Esophagus muscularis mucosa (tissue), 3 donors: ENCODE results near the gene CD6.

Experiments
- EP300 ChIP-seq: sonication (generic); formaldehyde crosslinking; IDR thresholded peaks from one replicate; pipeline ENCODE4 v1.6.1; 2017; ENCODE audit warnings: antibody characterized with exemption
- TF ChIP-seq, protein P1 (sequence below), 3 experiments: fragments of 200-600 bp in 2 of 3; fragments of 450-650 bp in 1 of 3; sonication (generic) in 2 of 3; IDR thresholded peaks; one replicate each; pipeline ENCODE4 v1.5.1; 2017 to 2019; ENCODE audit warnings: antibody characterized with exemption in 3 of 3, mild to moderate bottlenecking in 2 of 3, moderate library complexity in 1 of 3

- TF ChIP-seq, protein P1, sequence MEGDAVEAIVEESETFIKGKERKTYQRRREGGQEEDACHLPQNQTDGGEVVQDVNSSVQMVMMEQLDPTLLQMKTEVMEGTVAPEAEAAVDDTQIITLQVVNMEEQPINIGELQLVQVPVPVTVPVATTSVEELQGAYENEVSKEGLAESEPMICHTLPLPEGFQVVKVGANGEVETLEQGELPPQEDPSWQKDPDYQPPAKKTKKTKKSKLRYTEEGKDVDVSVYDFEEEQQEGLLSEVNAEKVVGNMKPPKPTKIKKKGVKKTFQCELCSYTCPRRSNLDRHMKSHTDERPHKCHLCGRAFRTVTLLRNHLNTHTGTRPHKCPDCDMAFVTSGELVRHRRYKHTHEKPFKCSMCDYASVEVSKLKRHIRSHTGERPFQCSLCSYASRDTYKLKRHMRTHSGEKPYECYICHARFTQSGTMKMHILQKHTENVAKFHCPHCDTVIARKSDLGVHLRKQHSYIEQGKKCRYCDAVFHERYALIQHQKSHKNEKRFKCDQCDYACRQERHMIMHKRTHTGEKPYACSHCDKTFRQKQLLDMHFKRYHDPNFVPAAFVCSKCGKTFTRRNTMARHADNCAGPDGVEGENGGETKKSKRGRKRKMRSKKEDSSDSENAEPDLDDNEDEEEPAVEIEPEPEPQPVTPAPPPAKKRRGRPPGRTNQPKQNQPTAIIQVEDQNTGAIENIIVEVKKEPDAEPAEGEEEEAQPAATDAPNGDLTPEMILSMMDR (IDR thresholded peaks at IDR 0.05): no peak
- no peak for TF ChIP-seq EP300
Observed at GRCh38 chr11:60972182-60973030, 926 bp downstream of the CD6 start.
